ENCODE data around the gene P2RX5. TPM values are rescaled to one million over a fixed set of nuclear protein-coding genes. Genes with fewer than 3 reads are reported as not detected.

The P2RX5 gene
- total RNA-seq, 4 donors from 2014 or later, result 0.96 to 2.0 TPM; not detected in 2

GRCh38 chr17:3641717-3642486 is 54.1 kb downstream of the P2RX5 start:
- peaks cover 0 to 17% (median 11%) of the 10 kb centered on the region in 3 donors for H3K4me1 ChIP-seq
- H3K4me3 ChIP-seq, result no peak overlapping the region
- WGBS, 2 donors (ENCODE audit: low coverage in 1 of 2), result 76% methylated on average over 8 of the region's 19 CpGs; no CpG with 5 or more reads in 1 of the 2 donors
- no peaks in the 10 kb centered on the region for H3K27me3 ChIP-seq
- peak; percentile 8 for ATAC-seq
- H3K9me3 ChIP-seq, result no peaks in the 10 kb centered on the region
- H3K36me3 ChIP-seq, result peaks cover 0 to 61% of the 10 kb centered on the region in 2 donors
- TF ChIP-seq EP300 (IDR thresholded peaks at IDR 0.05), result no peak
- no peak for TF ChIP-seq POLR2AphosphoS5 (IDR thresholded peaks at IDR 0.05)
- TF ChIP-seq CTCF (IDR thresholded peaks at IDR 0.05), result no peak
- TF ChIP-seq POLR2A (IDR thresholded peaks at IDR 0.05), result no peak
- no peak overlapping the region for H3K27ac ChIP-seq

DNA sequence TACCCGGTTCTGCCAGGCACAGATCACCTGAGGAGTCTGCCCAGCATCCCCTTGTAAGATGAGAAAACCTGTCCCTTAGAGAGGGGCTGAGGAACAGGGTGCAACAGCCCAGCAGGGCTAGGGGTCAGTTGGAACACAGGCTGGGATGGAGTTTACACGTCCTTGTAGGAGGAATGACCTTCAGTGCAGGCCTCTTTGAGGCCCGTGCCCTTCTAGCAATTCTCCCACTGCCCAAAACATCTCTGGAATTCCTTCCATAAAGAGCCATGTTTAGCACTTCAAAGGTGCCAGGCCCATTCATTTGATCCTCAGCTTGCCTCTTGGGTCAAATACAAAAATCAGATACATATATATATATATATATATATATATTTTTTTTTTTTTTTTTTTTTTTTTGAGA is 54.9 kb downstream of the P2RX5 start:
- Histone ChIP-seq H3K4me1 (peaks cover 0 to 19% (median 11%) of the 10 kb centered on the region in 3 donors), H3K4me3 (no peak overlapping the region), H3K27ac (no peak overlapping the region), H3K27me3 (no peaks in the 10 kb centered on the region), H3K36me3 (peaks cover 0 to 55% of the 10 kb centered on the region in 2 donors), H3K9me3 (no peaks in the 10 kb centered on the region)
- TF ChIP-seq POLR2AphosphoS5 (IDR thresholded peaks at IDR 0.05), result no peak
- TF ChIP-seq CTCF (IDR thresholded peaks at IDR 0.05), result no peak
- TF ChIP-seq POLR2A (IDR thresholded peaks at IDR 0.05), result no peak
- TF ChIP-seq EP300 (IDR thresholded peaks at IDR 0.05), result no peak
- no peak for ATAC-seq
- 77% methylated on average over 2 of the region's 3 CpGs; no CpG with 5 or more reads in 1 of the 2 donors for WGBS, 2 donors (ENCODE audit: low coverage in 1 of 2)

DNA sequence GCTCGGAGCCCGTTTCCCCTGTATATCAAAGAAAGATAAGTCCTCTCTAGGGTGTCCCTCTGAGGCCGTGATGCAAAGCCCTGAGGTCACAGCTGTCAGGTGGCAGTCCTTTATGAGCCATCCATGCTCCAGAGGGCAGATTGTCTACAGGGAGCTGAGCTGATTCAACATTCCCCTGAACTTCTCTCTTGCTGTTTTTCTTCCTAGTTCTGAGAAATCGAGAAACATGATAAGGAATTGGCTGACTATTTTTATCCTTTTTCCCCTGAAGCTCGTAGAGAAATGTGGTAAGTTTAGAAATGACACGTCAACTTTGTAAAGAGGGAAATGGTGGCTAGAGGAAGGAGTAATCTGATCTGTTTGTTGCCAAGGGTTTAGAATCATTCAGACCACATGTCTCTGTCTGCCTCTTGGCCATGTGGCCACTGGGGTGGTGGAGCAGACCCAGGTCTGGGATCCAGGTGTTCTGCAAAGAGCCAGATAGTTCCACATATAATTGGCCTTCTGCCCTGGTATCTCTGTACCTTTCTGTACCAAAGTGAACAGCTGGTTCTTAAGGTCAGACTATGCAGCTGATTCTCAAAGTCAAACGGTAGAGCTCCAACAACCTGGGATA is 55.9 kb downstream of the P2RX5 start:
- Histone ChIP-seq H3K9me3 (no peaks in the 10 kb centered on the region), H3K4me1 (peaks cover 0 to 24% (median 11%) of the 10 kb centered on the region in 3 donors), H3K27ac (no peak overlapping the region), H3K36me3 (peaks cover 0 to 50% of the 10 kb centered on the region in 2 donors), H3K27me3 (no peaks in the 10 kb centered on the region), H3K4me3 (no peak overlapping the region)
- TF ChIP-seq POLR2AphosphoS5 (IDR thresholded peaks at IDR 0.05) (no peak), EP300 (IDR thresholded peaks at IDR 0.05) (no peak), POLR2A (IDR thresholded peaks at IDR 0.05) (no peak), CTCF (IDR thresholded peaks at IDR 0.05) (no peak)
- WGBS, 2 donors (ENCODE audit: low coverage in 1 of 2), result 65 to 87% methylated on average over 3 to 5 of the region's 7 CpGs
- no peak for ATAC-seq

- ATAC-seq, result no peak
- TF ChIP-seq POLR2AphosphoS5 (IDR thresholded peaks at IDR 0.05) (no peak), CTCF (IDR thresholded peaks at IDR 0.05) (no peak), EP300 (IDR thresholded peaks at IDR 0.05) (no peak), POLR2A (IDR thresholded peaks at IDR 0.05) (no peak)
- peak overlapping the region; percentile 72 to 94 (median 92) for H3K27ac ChIP-seq
- peak overlapping the region; percentile 59 for H3K4me3 ChIP-seq
- 0 to 8% methylated on average over 4 to 8 of the region's 31 CpGs for WGBS, 2 donors (ENCODE audit: low coverage in 1 of 2)
- H3K27me3 ChIP-seq, result no peaks in the 10 kb centered on the region
- H3K36me3 ChIP-seq, result peaks cover 0 to 30% of the 10 kb centered on the region in 2 donors
- no peaks in the 10 kb centered on the region for H3K9me3 ChIP-seq
- H3K4me1 ChIP-seq, result peaks cover 0 to 48% (median 19%) of the 10 kb centered on the region in 3 donors
Observed at GRCh38 chr17:3636908-3637373, 59.0 kb downstream of the P2RX5 start.

All from gastroesophageal sphincter (tissue), 4 donors.